ENCODE measurements around the gene PFKFB2.
"Not testable (repeated sequence)": the region's sequence is repeated elsewhere in the genome, so short reads cannot be mapped to it uniquely, and the experiment has no call there.

Gene PFKFB2

DNA sequence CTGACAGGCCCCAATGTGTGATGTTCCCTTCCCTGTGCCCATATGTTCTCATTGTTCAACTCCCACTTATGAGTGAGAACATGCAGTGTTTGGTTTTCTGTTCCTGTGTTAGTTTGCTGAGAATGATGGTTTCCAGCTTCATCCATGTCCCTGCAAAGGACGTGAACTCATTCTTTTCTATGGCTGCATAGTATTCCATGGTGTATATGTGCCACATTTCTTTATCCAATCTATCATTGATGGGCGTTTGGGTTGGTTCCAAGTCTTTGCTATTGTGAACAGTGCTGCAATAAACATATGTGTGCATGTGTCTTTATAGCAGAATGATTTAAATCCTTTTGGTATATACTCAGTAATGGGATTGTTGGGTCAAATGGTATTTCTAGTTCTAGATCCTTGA lies 11.7 kb upstream of the PFKFB2 start:
- not testable (repeated sequence) for DNase-seq

DNA sequence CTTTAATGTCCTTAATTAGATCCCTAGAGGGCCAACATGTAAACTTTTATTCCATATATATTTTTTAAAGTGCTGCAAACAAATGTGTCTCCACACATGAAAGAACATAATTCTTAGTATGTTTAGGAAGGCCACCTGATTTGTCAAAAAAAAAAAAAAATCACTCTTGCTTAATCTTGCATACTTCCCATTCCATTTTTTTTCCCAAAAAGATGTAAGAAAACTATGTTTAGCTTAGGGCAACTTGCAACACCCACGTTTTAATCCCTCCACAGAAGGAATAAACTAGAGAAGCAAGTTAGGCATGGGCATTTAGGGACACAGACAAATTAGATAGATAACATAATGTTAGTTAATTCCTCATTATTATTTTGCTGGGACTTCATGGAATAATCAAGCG lies 7.6 kb upstream of the PFKFB2 start:
- DNase-seq = no peak

DNA sequence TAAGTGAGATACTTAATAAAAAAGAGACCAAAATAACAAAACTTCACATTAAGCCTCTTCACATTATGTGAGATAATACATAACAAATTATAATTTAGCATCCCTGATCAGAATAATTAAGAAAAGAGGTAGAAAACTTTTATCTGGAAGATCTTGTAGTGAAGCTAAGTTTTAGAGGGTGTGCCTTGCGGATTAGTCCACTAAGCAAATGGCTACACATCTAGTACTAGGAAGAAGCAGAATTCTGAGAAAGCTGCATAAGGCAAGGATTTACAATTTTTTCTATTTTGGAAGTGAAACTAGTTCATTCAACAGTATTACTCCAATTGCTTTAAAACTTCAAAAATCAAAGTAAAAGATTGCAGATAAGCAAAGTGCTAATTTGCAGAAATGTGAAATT lies 5.6 kb upstream of the PFKFB2 start:
- DNase-seq = no peak

DNA sequence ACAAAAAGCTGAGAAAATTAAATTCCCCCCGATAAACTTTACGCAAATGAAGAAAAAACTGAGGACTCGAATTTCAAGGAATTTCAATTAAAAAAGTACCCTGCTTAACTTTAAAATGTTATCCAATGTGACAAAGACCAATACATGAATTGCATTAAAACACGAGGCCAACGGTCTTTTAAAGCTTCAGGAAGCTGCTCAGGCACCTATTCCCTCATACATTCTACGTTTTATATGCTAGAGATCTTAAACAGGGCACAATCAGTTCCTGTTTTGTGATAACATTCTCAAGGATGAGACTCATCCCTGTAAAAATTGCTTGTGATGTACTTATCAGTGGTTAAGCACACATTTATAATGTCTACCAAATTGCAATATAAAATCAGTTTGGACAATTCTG lies 5.0 kb upstream of the PFKFB2 start:
- no peak for DNase-seq

DNA sequence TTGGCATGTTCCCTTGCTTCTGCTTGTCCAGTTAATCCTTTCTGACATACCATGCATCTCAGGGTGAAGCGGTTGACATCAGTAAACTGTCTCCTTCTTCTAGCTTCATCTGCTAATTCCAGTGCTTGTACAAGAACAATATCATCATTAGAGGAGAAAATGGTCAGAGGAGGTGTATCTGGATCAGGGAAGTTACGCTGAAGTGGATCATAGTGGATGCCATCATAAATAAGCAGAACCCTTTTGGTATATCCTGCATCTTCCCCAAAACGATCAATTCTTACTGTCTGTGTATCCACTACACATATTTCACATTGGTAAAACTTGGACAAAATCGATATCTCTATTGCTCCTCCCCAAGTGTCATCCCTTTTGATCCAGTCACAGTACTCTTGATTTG lies 4.0 kb upstream of the PFKFB2 start:
- DNase-seq = no peak

DNA sequence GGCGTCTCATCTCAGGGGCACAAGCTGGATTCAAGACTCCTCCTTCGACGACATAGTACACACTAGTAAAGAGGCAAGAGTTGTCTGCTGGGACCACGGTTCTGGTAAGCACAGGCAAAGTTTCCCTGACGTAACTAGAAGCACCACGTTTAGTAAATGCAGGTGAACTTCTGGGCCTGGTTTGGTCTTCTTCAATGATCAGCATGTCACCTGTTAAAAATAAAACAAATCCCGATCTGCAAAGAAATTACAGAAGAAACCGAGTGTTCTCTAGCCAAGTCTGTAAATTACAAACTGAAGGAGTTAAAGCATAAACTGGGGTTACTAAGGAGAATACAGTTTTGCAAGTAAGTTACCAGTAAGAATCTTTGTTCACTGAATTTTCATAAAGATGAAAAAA lies 3.6 kb upstream of the PFKFB2 start:
- no peak for DNase-seq

DNA sequence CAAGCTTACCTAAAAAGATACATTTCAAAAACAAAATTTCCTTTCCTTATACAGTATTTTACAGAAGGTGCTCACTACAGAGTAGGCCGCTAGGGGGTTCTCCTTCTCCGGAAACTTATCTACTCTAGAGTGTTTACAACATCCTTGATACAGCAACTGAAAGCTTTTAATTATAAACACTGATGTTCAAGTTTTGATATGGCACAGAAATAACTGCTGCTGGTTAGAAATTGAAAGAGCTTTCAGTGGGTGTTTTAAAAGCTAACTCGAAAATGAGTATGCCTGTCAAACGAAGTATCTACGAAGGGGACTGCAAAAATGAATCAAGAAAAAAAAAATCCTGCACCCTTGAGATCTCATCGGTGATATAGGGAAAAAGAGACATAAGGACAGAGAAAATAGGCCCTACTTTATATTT lies 3.1 kb upstream of the PFKFB2 start:
- peak; percentile 55 for DNase-seq

DNA sequence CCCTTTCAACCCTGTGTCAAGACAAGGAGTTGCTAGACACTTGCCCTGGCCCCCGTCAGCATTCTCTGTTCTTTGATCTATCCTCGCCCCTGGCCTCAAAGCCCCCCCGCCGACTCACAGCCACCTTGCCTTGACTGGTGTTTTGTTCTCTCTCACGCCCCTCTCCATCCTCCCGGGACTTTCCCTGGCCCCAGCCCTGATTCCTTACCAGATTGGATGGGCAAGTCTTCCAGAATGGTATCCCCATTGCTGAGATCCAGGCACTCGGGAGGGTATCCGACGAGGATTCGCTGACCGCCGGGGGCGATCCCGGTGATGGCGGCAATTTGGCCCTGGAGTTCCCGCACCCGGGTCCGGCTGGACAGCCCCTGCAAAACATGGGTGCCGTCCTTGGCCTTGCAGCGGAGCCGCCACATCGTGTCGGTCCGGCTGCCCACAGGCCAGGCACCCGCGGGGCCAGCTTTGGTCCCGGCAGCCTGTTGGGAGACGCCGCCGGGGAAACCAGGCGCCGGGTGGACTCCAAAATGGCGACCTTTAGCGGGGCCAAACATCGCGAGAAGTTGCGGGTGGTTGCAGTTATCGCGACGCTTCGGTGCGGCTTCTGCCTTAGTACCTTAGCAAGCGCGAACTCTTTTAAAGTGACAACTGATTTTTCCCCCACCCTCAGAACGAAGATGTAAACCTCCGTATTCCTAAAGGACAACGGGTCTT lies 2.4 kb upstream of the PFKFB2 start:
- DNase-seq = peak; percentile 88

DNA sequence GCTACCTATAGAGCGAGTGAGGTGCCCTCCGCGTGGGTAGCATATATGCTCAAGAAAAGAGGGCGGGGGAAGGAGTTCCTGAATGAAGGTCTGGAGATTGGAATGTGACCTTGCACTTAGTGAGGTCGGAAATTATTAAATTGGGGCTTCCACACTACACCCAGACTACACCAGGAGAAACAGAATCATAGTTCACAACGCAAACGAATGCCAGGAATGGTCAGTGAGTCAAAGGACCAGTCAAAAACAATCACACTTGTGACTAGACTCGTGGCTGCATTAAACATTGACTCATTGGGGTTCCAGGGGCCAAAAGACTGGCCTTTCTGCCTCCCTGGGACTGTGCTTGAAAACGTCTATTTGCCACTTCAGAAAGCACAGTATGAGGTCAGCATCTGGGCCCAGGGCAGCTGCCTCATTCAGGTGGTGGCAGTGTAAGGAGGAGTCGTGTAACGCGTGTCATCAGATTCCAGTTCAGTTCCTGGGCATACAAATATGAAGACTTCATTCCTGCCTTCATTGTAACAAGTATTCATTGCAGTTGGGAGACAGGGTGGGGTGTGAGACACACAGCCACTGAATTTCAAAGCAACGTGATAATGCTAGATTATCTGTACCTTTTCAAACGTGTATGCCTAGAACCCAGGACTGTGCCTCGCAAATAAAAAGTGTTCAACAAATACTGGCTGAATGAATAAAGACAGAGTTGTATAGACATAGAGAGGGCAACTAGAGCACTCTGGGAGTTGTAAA lies 1.7 kb upstream of the PFKFB2 start, which contains the start of gene YOD1:
Gene YOD1 (minus strand): TSS at position 18 of the 753 bp plus-strand sequence. CDS start 178 bp downstream, outside the sequence.
- no peak for DNase-seq

DNA sequence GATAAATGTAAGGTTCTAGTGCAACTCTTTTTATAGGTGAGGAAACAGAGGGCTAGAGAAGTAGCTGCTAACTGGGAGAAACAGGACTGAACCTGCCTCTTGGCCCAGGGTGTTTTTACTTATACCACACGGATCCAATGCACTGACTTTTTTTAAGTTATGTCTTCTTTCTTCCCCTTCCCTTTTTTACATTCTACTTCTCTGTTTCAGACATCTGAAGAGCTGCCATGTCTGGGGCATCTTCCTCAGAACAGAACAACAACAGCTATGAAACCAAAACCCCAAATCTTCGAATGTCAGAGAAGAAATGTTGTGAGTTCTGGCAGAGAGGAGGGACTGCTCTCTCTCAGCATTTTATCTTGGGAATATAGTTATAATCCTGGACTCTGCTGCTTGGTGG lies 1.4 kb downstream of the PFKFB2 start:
- no peak for DNase-seq

DNA sequence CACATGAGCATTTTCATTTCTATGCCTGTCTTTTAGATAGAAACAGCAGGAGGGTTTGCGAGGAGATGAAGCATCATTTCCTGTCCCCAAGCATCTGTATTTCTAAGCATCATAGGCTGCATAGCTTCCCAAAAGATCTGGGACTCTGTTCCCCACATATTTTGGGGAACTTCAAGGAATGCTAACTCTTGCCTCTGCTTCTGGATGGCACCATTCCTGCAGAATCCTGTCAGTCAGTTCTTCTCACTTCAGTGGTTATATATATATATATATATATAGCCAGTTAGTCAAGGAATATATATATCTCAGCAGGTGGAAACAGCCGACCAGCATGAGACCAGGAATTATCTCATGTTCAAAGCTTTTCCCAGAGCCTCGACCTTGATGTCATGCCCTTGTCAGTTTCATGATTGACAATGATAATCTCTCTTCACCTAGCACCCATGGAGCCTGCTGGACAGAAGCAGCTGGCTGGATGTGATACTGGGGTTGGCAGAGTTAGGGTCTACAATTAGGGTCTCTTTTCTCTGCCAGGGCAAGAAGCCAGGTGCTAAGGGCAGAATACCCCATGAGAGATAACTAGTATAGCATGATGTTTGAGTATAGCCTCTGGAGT lies 2.4 kb downstream of the PFKFB2 start:
- no peak for DNase-seq

DNA sequence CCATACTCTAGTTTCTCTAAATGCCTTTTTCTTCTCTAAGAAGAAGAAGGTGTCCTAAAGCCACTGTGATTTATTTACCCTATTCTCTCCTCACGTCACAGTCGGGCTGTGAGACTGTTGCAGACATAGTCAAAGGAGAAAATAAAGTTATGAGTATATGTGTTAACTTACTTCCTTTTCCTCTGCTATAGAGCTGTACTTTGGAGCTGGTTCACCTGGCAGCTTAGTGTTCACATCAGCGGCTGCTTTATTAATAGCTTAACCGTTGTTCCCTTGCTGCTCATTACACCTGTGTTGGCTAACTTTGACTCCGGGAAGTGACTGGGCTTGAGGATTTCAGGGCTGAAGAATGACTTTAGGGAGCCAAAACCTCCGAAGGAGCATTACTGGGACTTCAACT lies 3.6 kb downstream of the PFKFB2 start:
- DNase-seq = no peak

DNA sequence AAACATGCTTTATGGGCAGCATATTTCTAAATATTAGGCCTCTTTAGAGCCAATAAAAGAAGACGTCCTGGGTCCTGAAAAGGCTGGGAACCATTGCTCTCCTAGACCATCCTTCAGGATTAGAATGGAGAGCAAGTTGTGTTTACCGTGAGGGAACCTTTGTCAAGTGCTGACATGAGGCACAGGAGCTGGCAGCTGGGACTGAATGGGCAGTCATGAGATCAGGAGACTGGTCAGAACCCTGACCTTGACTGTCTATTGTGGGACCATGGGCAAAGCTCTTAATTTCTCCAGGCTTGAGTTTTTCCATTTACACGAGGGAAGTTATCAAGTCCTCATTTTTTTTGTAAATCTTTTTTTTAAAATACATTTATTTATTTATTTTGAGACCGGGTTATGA lies 5.2 kb downstream of the PFKFB2 start:
- no peak for DNase-seq

DNA sequence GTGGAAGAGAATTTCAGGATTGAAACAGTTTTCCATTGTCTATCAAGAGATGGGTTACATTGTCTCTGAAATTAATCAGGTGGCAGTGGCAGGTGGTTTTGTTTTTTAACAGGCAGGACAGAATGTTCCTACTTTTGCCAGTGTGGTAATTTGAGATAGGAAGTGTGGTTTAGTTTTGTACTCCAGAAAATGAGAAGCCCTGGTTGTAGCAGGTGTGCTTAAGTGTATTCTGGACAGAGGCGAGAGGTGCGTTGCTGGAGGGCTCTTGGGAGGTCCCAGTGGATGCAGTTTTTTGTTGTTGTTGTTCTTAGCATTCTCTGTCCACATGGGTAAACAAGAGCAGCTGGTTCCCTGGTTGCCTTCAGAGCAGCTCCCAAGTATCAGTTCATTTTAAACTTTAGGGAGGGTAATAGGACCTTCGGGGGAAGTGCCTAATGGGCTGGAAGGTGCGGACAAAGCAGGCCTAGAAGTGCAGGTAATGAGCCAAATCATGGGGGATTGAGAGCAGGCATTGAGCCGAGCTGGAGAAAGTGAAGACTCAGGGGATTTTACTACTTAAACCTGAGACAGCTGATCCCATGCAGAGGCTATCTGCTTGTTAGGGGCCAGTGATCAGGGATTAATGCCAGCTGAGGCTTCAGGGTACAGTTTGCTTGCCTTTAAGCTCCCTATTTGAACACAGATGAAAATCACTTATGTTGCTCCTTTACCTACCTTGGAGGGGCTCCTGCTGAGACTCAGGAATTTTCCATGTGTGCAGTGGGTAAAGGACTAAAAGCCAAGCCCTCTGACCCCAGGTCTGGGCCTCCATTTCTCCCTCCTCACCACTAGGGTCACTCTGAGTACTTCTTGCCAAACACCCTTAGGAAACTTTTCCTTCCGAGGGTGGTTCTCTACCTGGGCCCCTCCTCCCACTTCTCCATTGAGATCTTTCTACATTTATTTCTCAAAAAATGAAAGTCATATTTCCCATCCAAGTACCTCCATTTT lies 6.1 kb downstream of the PFKFB2 start:
- DNase-seq = no peak

DNA sequence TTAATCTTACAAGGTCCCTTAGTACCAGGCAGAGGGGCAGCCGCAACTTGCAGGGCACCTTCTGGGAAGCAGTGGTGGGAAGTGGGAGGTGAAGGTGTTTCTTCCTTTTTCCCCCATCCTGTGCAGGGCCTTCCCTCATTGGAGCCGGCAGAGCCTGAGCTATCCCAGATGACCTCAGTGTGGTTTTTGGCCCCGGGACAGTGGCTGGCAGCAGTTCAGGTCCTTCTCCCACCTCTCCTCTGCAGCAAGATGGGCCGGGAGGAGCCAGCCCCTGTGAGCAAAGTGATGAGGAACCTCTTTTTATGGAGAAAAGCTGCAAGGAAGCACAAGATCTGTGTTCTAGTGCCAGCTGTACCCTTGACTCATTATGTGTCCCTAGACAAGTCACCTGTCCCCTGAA lies 6.8 kb downstream of the PFKFB2 start:
- no peak for DNase-seq

DNA sequence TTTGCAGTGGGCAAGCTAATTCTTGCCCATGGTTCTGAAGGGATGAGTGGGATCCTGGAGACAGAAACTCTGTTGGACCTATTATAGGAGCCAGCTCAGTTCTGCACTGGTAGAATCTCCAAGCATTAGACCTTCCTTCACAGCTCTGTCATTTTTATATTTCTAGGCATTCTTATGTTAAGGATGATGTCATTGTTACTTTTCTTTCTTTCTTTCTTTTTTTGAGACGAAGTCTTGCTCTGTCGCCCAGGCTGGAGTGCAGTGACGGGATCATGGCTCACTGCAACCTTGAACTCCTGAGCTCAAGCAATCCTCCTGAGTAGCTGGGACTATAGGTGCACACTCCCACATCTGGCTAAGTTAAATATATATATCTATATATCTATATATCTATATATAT lies 7.5 kb downstream of the PFKFB2 start:
- no peak for DNase-seq

DNA sequence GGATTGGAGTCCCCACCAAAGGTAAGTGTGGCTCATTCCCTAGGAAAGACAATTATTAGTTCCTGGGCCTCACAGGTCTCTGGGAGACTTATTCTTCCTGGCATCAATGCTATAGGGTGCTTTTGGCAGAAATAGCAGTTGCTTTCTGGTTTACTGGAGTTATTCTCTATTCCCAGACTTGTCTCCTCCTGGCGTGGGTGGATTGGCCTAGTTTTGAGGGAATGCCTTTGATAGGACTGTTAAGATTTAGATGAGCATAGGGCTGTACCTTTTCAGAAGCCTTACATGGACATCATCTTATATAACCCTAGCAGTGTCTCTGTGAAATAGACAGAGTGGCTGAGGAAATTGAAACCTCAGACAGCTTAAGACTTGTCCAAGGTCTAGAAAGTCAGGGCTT lies 9.0 kb downstream of the PFKFB2 start:
- no peak for DNase-seq

DNA sequence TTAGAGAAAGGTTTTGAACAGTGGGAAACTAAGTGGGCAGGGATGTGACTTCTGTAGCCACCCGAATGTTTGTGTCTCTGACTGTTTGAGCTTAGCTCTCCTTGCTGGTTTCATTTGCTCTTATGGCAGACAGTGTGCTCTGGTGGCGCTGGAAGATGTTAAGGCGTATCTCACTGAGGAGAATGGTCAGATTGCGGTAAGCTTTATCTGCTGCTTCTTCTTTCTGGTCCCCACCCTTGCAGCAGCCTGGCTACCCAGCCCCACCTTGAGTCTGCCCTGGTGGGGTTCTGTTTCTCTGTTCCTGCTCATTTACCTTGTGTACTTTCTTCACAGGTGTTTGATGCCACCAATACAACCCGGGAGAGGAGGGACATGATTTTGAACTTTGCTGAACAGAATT lies 9.9 kb downstream of the PFKFB2 start:
- DNase-seq = no peak

DNA sequence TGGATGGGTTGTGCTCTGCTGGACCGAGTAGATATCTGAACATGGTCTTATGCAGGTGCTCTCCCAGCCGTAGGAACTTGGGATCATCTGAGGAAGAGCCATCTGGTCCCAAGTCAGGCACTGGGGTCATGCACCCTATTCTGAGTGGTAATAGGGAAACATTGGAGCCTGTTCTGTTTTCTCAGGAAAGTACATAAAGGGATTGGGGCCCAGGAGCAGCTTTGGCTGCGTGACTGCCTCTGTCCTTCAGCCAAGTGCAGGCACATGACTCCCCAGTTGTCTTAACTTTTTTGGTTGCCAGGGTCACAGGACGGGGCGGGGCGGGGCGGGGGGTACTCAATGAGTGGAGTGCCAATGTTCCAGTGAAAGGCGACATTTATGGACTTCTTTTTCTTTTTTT lies 11.5 kb downstream of the PFKFB2 start:
- DNase-seq = no peak

DNA sequence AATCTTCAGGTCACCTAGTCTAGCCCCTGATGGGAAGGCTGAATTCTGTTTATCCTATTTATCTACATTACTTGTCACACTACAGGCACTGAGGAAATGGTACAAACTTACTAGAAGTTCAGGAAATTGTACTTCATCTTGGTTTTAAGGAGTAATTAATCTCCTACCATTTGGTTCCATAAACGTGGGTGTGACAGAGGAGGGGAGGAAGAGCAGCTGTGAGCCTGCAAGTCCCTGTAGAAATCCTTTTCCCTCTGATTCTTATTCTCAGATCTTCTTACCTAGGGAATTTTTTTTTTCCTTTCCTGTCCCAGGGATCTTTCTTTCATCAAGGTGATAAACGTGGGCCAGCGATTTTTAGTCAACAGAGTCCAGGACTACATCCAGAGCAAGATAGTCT lies 14.1 kb downstream of the PFKFB2 start:
- no peak for DNase-seq

DNA sequence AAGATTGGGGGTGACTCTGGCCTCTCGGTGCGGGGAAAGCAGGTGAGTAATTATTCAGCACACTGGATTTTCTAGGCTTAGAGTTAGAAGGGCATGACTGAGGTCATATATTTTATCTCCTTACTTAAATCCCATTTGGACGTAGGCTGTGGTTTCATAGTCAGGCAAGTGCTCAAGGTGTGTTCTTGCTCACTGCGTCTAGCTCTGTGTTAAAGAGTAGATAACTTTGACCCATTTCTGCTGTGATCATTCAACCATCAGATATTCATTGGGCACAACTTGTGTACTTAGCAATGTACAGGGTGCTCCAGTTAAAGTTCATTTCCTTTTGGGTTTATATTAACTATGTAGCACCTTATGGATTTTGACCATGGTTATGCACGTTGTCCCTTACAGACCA lies 14.6 kb downstream of the PFKFB2 start:
- DNase-seq = no peak

DNA sequence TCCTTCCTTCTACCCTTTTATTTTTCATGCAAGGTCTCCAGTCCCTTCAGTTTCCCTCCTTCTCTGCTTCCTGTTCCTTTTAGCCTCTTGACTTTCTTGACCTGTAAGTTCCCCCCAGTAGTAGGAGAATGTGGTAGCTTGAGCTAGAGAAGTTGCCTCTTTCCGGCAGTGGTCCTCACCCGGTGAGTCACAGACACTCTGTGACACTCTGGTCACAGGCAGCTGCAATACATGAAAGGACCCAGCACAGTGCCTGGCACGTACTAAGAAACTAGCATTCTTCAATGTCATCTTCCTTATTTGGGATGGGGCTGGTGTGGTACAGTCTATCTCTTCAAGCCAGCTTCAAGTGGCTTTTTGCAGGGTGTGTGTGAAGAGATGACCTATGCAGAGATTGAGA lies 16.0 kb downstream of the PFKFB2 start:
- DNase-seq = no peak
